B cell (primary cell): ENCODE results near the gene SMPDL3B. TPM values are rescaled to one million over a fixed set of nuclear protein-coding genes. Genes with fewer than 3 reads are reported as not detected.

Experiments
- ATAC-seq: fragments of 200-7000 bp; cut with Tn5 transposase; one replicate; pipeline ENCODE4 v1.10.0; 2021; ENCODE audit warnings: low read depth, mild to moderate bottlenecking, moderate number of reproducible peaks, moderate library complexity
- CTCF ChIA-PET: fragments of 350-600 bp; sonication (Branson Sonifier 250); formaldehyde crosslinking; loops from one replicate; lab custom pipeline; 2021; ENCODE audit warnings: antibody characterized with exemption, inconsistent platforms; lab: Charles Lee
- POLR2A ChIA-PET: fragments of 350-600 bp; sonication (Branson Sonifier 250); formaldehyde crosslinking; loops from one replicate; lab custom pipeline; 2021; ENCODE audit warnings: antibody characterized with exemption; lab: Charles Lee
- DNase-seq: peaks from one replicate; pipeline ENCODE4 v3.0.0; 2013
- H2AFZ ChIP-seq: 2 replicates; pipeline ENCODE4 v1.6.1; 2012; ENCODE audit warnings: mild to moderate bottlenecking, low read depth, low read length; ENCODE audit not compliant: insufficient read depth, poor library complexity, severe bottlenecking
- H3K27ac ChIP-seq, 2 donors: 1 replicate in 1 of 2; 2 replicates in 1 of 2; pipeline ENCODE4 v1.5.1; 2012 to 2013; ENCODE audit warnings: low read length in 2 of 2, mild to moderate bottlenecking in 2 of 2, moderate library complexity in 1 of 2
- H3K27me3 ChIP-seq, 4 experiments: fragments of 200-600 bp in 1 of 4; sonication (generic) in 1 of 4; replicated peaks in 1 of 4; 1 replicate in 2 of 4; 2 replicates in 2 of 4; pipeline versions ENCODE4 v1.6.1 to v1.7.0; 2013 to 2016; ENCODE audit warnings: low read length in 3 of 4, mild to moderate bottlenecking in 2 of 4, mixed read lengths in 1 of 4, moderate library complexity in 1 of 4; ENCODE audit not compliant: insufficient read depth in 4 of 4, control insufficient read depth in 3 of 4; ENCODE audit errors: control extremely low read depth in 1 of 4
- H3K36me3 ChIP-seq, 2 experiments: replicated peaks in 1 of 2; 1 replicate in 1 of 2; 2 replicates in 1 of 2; pipeline versions ENCODE4 v1.6.1 to v1.7.1; 2013; ENCODE audit warnings: low read length in 1 of 2; ENCODE audit not compliant: insufficient read depth in 2 of 2, control insufficient read depth in 1 of 2; ENCODE audit errors: control extremely low read depth in 1 of 2, extremely low read depth in 1 of 2
- H3K4me1 ChIP-seq, 2 donors: fragments of 200-600 bp in 1 of 2; sonication (generic) in 1 of 2; 1 replicate in 1 of 2; 2 replicates in 1 of 2; pipeline versions ENCODE4 v1.5.1 to v1.6.1; 2013 to 2017; ENCODE audit warnings: low read length in 2 of 2; ENCODE audit not compliant: control insufficient read depth in 2 of 2, insufficient read depth in 2 of 2
- H3K4me2 ChIP-seq: replicated peaks from 2 replicates; pipeline ENCODE3; 2012; ENCODE audit warnings: mild to moderate bottlenecking, low read depth, low read length; ENCODE audit not compliant: poor library complexity, severe bottlenecking
- H3K4me3 ChIP-seq, 5 experiments: fragments of 200-600 bp in 1 of 5; sonication (generic) in 1 of 5; 1 replicate in 3 of 5; 2 replicates in 2 of 5; pipeline versions ENCODE4 v1.5.1 to v1.7.0; 2011 to 2016; ENCODE audit warnings: low read length in 4 of 5, mild to moderate bottlenecking in 4 of 5, low read depth in 2 of 5, control low read depth in 1 of 5, moderate library complexity in 1 of 5; ENCODE audit not compliant: insufficient read depth in 1 of 5; ENCODE audit errors: control extremely low read depth in 1 of 5, extremely low read depth in 1 of 5
- H3K79me2 ChIP-seq: fragments of 200-600 bp; sonication (generic); one replicate; pipeline ENCODE4 v1.6.0; 2016; ENCODE audit warnings: low read length; ENCODE audit not compliant: control insufficient read depth, insufficient read depth
- H3K9ac ChIP-seq: fragments of 200-600 bp; sonication (generic); 2 replicates; pipeline ENCODE4 v1.6.1; 2017; ENCODE audit warnings: mild to moderate bottlenecking, low read length, moderate library complexity
- H3K9me3 ChIP-seq, 3 donors: one replicate each; pipeline versions ENCODE4 v1.6.1 to v1.7.1; 2013; ENCODE audit warnings: low read length in 2 of 3; ENCODE audit not compliant: control insufficient read depth in 2 of 3, insufficient read depth in 1 of 3; ENCODE audit errors: control extremely low read depth in 1 of 3
- H4K20me1 ChIP-seq: 2 replicates; pipeline ENCODE4 v1.6.0; 2012; ENCODE audit warnings: mild to moderate bottlenecking, low read length; ENCODE audit not compliant: insufficient read depth, control insufficient read depth, poor library complexity, severe bottlenecking
- H3K27ac Mint-ChIP-seq: one replicate; pipeline ENCODE4 v1.8.0; 2021; ENCODE audit warnings: mixed read lengths
- H3K27me3 Mint-ChIP-seq: one replicate; pipeline ENCODE4 v1.8.0; 2021; ENCODE audit warnings: mixed read lengths
- H3K4me1 Mint-ChIP-seq: one replicate; pipeline ENCODE4 v1.8.0; 2021; ENCODE audit warnings: mixed read lengths
- H3K4me3 Mint-ChIP-seq: one replicate; pipeline ENCODE4 v1.8.0; 2021; ENCODE audit warnings: mixed read lengths
- H3K9me3 Mint-ChIP-seq: one replicate; pipeline ENCODE4 v1.8.0; 2022; ENCODE audit warnings: mixed read lengths; ENCODE audit not compliant: insufficient read depth
- CTCF ChIP-seq: fragments of 200-600 bp; IDR thresholded peaks from one replicate; pipeline ENCODE4 v1.8.0; 2022; ENCODE audit warnings: antibody characterized with exemption, mild to moderate bottlenecking
- EZH2 ChIP-seq: IDR thresholded peaks from 2 replicates; pipeline ENCODE4 v1.6.1; 2012; ENCODE audit warnings: borderline replicate concordance, low read depth, mild to moderate bottlenecking, moderate library complexity, low read length; ENCODE audit not compliant: insufficient read depth, poor library complexity, severe bottlenecking
- WGBS: methylation state at CpG from one replicate; pipeline ENCODE4 v1.1.5; 2013; ENCODE audit warnings: missing lambda C conversion rate; ENCODE audit not compliant: insufficient coverage; 5-methylcytosine and 5-hydroxymethylcytosine counted together
- intact Hi-C: fragments of 100-400 bp; cut with micrococcal nuclease; formaldehyde crosslinking; loops from one replicate; pipeline ENCODE4 v1.10.0; 2022
- polyA plus RNA-seq: library from polyadenylated mRNA; depleted of rRNA; stranded (reverse); fragments of >200 nt; gene quantifications from 2 replicates; pipeline ENCODE4 v1.2.3, GENCODE V29; 2012
- total RNA-seq, 2 donors: library from RNA; stranded (reverse); fragments of 120-200 nt in 1 of 2; gene quantifications; 1 replicate in 1 of 2; 2 replicates in 1 of 2; pipeline versions ENCODE4 v1.2.3 to v1.2.4, GENCODE V29; 2013 to 2022

Gene SMPDL3B
- total and polyA plus RNA-seq, 2 donors (not counting 1 experiment from before 2014, with no cell fraction given): 0.22 TPM; not detected in 1

GRCh38 chr1:27889506-27889905 lies 45.3 kb upstream of the SMPDL3B start:
- H3K9me3 Mint-ChIP-seq: no peaks in the 10 kb centered on the region
- peak overlapping the region; percentile 55 for H3K4me3 Mint-ChIP-seq
- POLR2A ChIA-PET: interaction anchor here (2.3 kb wide), 1 partner anchor 15 kb away, joined by 22 read pairs; the partner anchor contains the start of gene THEMIS2

More at GRCh38 chr1:27889506-27889905, 45.3 kb upstream of the SMPDL3B start:
- DNase-seq (no peak), ATAC-seq (no peak)
- Histone ChIP-seq H4K20me1 (no peaks in the 10 kb centered on the region), H3K27ac (peak overlapping the region; percentile 41 to 92), H3K4me1 (peaks cover 51 to 83% of the 10 kb centered on the region in 2 donors), H2AFZ (no peak overlapping the region), H3K4me2 (no peak overlapping the region), H3K9ac (no peak overlapping the region), H3K27me3 (no peaks in the 10 kb centered on the region), H3K36me3 (peaks cover 7 to 51% of the 10 kb centered on the region in 2 experiments), H3K9me3 (no peaks in the 10 kb centered on the region), H3K4me3 (no peak overlapping the region), H3K79me2 (no peaks in the 10 kb centered on the region)
- WGBS: 87% methylated on average over 3 of the region's 3 CpGs
- peaks cover 71% of the 10 kb centered on the region for H3K4me1 Mint-ChIP-seq
- intact Hi-C loops: no loop called here
- H3K27ac Mint-ChIP-seq: peak overlapping the region; percentile 96
- CTCF ChIA-PET: interaction anchor here (1.0 kb wide), 1 partner anchor 10 kb away, joined by 3 read pairs; no protein-coding TSS in a partner anchor
- H3K27me3 Mint-ChIP-seq: no peaks in the 10 kb centered on the region
- TF ChIP-seq CTCF (no peak), EZH2 (no peak)
